ENCODE measurements around the gene MRI1.

DNA sequence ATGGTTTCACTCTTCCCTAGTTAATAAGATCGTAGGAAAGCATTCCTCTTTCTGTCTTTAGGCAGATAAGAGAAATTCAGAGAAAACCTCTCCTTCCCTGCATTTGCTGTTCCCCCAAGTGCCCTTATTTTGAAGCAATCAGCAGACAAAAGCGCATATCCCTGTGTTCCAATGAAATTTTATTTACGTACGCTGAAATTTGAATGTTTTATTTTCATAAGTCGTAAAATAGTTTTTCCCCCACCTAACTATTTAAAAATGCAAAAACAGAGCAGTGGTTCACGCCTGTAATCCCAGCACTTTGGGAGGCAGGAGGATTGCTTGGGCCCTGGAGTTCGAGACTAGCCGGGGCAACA, 17.2 kb upstream of the MRI1 start:
- TF ChIP-seq, protein P1, sequence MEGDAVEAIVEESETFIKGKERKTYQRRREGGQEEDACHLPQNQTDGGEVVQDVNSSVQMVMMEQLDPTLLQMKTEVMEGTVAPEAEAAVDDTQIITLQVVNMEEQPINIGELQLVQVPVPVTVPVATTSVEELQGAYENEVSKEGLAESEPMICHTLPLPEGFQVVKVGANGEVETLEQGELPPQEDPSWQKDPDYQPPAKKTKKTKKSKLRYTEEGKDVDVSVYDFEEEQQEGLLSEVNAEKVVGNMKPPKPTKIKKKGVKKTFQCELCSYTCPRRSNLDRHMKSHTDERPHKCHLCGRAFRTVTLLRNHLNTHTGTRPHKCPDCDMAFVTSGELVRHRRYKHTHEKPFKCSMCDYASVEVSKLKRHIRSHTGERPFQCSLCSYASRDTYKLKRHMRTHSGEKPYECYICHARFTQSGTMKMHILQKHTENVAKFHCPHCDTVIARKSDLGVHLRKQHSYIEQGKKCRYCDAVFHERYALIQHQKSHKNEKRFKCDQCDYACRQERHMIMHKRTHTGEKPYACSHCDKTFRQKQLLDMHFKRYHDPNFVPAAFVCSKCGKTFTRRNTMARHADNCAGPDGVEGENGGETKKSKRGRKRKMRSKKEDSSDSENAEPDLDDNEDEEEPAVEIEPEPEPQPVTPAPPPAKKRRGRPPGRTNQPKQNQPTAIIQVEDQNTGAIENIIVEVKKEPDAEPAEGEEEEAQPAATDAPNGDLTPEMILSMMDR (IDR thresholded peaks at IDR 0.05), result no peak
- TF ChIP-seq POLR2A (IDR thresholded peaks at IDR 0.05), result no peak
